Neural cell (in vitro differentiated cells): ENCODE results near the gene CIDEA. TPM values are rescaled to one million over a fixed set of nuclear protein-coding genes. Genes with fewer than 3 reads are reported as not detected.

Source experiments
- H2AFZ ChIP-seq: fragments of 200-600, 300-800 bp; sonication (generic), shearing (Covaris generic); 2 replicates; pipeline ENCODE4 v1.6.0; 2014; ENCODE audit warnings: low read depth, mild to moderate bottlenecking, antibody characterized with exemption, low read length, moderate library complexity
- H3F3A ChIP-seq: fragments of 200-600 bp; shearing (Covaris generic); 2 replicates; pipeline ENCODE4 v1.6.1; 2016; ENCODE audit warnings: mild to moderate bottlenecking, moderate library complexity, mixed read lengths, antibody characterized with exemption, low read length; ENCODE audit not compliant: insufficient read depth, poor library complexity, severe bottlenecking
- H3K27ac ChIP-seq: fragments of 200-600, 300-800 bp; sonication (generic), shearing (Covaris generic); 2 replicates; pipeline ENCODE4 v1.5.1; 2014; ENCODE audit warnings: mild to moderate bottlenecking, low read length, moderate library complexity
- H3K27me3 ChIP-seq: fragments of 300-800, 200-600 bp; sonication (generic), shearing (Covaris generic); 2 replicates; pipeline ENCODE4 v1.6.0; 2014; ENCODE audit warnings: mild to moderate bottlenecking, low read depth, low read length, moderate library complexity; ENCODE audit not compliant: insufficient read depth
- H3K36me3 ChIP-seq: fragments of 300-800, 200-600 bp; sonication (generic), shearing (Covaris generic); 2 replicates; pipeline ENCODE4 v1.5.1; 2014; ENCODE audit warnings: mild to moderate bottlenecking, antibody characterized with exemption, low read length, moderate library complexity; ENCODE audit not compliant: insufficient read depth
- H3K4me2 ChIP-seq: fragments of 300-800, 200-600 bp; sonication (generic), shearing (Covaris generic); 2 replicates; pipeline ENCODE4 v1.6.0; 2014; ENCODE audit warnings: mild to moderate bottlenecking, low read length
- H3K4me3 ChIP-seq: fragments of 300-800, 200-600 bp; sonication (generic), shearing (Covaris generic); 2 replicates; pipeline ENCODE4 v1.5.1; 2014; ENCODE audit warnings: mild to moderate bottlenecking, low read length, moderate library complexity
- H3K79me2 ChIP-seq: fragments of 200-600 bp; shearing (Covaris generic); replicated peaks from 2 replicates; pipeline ENCODE4 v1.6.0; 2014; ENCODE audit warnings: mild to moderate bottlenecking, low read length, moderate library complexity; ENCODE audit not compliant: insufficient read depth
- H3K9ac ChIP-seq: fragments of 300-800, 200-600 bp; sonication (generic), shearing (Covaris generic); 2 replicates; pipeline ENCODE4 v1.6.1; 2016; ENCODE audit warnings: mild to moderate bottlenecking, low read length, mixed read lengths
- H3K9me2 ChIP-seq: fragments of 200-600 bp; shearing (Covaris generic); 2 replicates; pipeline ENCODE4 v1.6.1; 2016; ENCODE audit warnings: mild to moderate bottlenecking, low read length, mixed read lengths; ENCODE audit not compliant: insufficient read depth
- H3K9me3 ChIP-seq: fragments of 200-600, 300-800 bp; sonication (generic), shearing (Covaris generic); 2 replicates; pipeline ENCODE4 v1.6.1; 2016; ENCODE audit warnings: mild to moderate bottlenecking, mixed run types, low read length, moderate library complexity, mixed read lengths
- H4K20me1 ChIP-seq: fragments of 200-600 bp; shearing (Covaris generic); 2 replicates; pipeline ENCODE4 v1.6.1; 2016; ENCODE audit warnings: mild to moderate bottlenecking, mixed run types; ENCODE audit not compliant: insufficient read depth
- EP300 ChIP-seq: fragments of 450-650 bp; conservative IDR thresholded peaks from 2 replicates; pipeline ENCODE4 v1.6.1; 2014; ENCODE audit warnings: antibody characterized with exemption, mild to moderate bottlenecking, moderate library complexity; ENCODE audit not compliant: poor library complexity, severe bottlenecking
- EZH2 ChIP-seq: fragments of 200-600, 300-800 bp; shearing (Covaris generic), sonication (generic); IDR thresholded peaks from 2 replicates; pipeline ENCODE4 v1.6.1; 2014; ENCODE audit warnings: antibody characterized with exemption, low read length, borderline replicate concordance, mild to moderate bottlenecking; ENCODE audit not compliant: insufficient read depth, poor library complexity, severe bottlenecking
- MXI1 ChIP-seq: fragments of 450-650 bp; conservative IDR thresholded peaks from 2 replicates; pipeline ENCODE4 v1.6.1; 2014; ENCODE audit warnings: antibody characterized with exemption, mild to moderate bottlenecking; ENCODE audit not compliant: poor library complexity, severe bottlenecking
- POLR2AphosphoS5 ChIP-seq: IDR thresholded peaks from 2 replicates; pipeline ENCODE4 v1.6.1; 2012
- RAD21 ChIP-seq: fragments of 450-650 bp; conservative IDR thresholded peaks from 2 replicates; pipeline ENCODE4 v1.6.1; 2014; ENCODE audit warnings: antibody characterized with exemption, mild to moderate bottlenecking, moderate library complexity
- SMC3 ChIP-seq: fragments of 450-650 bp; conservative IDR thresholded peaks from 2 replicates; pipeline ENCODE4 v1.6.1; 2014; ENCODE audit warnings: antibody characterized with exemption, mild to moderate bottlenecking, moderate library complexity; ENCODE audit not compliant: poor library complexity
- TAF1 ChIP-seq: IDR thresholded peaks from 2 replicates; pipeline ENCODE4 v1.6.1; 2012; ENCODE audit warnings: low read depth
- polyA plus RNA-seq: library from polyadenylated mRNA; depleted of rRNA; stranded (reverse); fragments of >200 nt; gene quantifications from 2 replicates; pipeline ENCODE4 v1.2.3, GENCODE V29; 2014
- TF ChIP-seq, protein P1 (sequence below): IDR thresholded peaks from 2 replicates; pipeline ENCODE4 v1.6.1; 2012; ENCODE audit warnings: borderline replicate concordance
- TF ChIP-seq, protein P2 (sequence below): fragments of 450-650 bp; IDR thresholded peaks from 2 replicates; pipeline ENCODE4 v1.5.1; 2014; ENCODE audit warnings: antibody characterized with exemption, mild to moderate bottlenecking, moderate library complexity; ENCODE audit not compliant: poor library complexity, severe bottlenecking

CIDEA gene
- polyA plus RNA-seq, 1 donor from 2014 or later, result not detected

DNA sequence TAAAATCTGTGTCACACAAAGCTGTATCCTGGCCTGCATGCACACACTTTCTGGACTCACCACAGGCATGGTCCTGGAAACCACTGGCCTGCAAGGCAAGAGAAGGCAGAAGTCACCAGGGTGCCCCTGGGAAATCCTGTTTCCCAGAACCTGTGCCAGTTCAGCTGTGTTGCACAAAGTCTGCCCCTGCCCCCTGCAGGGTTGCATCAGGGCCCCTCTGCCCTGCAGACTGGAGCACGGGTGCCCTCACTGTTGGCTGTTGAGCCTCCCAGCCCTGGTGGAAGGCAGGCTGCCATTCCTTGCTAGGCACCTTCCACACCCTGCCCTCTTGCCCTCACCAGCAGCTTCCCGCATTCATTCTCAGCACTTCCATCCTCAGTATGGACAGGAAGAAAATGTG is 35.9 kb downstream of the CIDEA start:
- Histone ChIP-seq H4K20me1 (no peaks in the 10 kb centered on the region), H2AFZ (no peak overlapping the region), H3K27me3 (peaks cover 38% of the 10 kb centered on the region), H3K79me2 (no peaks in the 10 kb centered on the region), H3K9me3 (no peaks in the 10 kb centered on the region), H3K4me3 (no peak overlapping the region), H3K36me3 (no peaks in the 10 kb centered on the region), H3K27ac (no peak overlapping the region), H3K9me2 (no peaks in the 10 kb centered on the region), H3K9ac (no peak overlapping the region), H3F3A (no peaks in the 10 kb centered on the region), H3K4me2 (no peak overlapping the region)
- TF ChIP-seq RAD21 (no peak), EZH2 (no peak), MXI1 (no peak), SMC3 (no peak), POLR2AphosphoS5 (no peak)
- TF ChIP-seq, protein P1, sequence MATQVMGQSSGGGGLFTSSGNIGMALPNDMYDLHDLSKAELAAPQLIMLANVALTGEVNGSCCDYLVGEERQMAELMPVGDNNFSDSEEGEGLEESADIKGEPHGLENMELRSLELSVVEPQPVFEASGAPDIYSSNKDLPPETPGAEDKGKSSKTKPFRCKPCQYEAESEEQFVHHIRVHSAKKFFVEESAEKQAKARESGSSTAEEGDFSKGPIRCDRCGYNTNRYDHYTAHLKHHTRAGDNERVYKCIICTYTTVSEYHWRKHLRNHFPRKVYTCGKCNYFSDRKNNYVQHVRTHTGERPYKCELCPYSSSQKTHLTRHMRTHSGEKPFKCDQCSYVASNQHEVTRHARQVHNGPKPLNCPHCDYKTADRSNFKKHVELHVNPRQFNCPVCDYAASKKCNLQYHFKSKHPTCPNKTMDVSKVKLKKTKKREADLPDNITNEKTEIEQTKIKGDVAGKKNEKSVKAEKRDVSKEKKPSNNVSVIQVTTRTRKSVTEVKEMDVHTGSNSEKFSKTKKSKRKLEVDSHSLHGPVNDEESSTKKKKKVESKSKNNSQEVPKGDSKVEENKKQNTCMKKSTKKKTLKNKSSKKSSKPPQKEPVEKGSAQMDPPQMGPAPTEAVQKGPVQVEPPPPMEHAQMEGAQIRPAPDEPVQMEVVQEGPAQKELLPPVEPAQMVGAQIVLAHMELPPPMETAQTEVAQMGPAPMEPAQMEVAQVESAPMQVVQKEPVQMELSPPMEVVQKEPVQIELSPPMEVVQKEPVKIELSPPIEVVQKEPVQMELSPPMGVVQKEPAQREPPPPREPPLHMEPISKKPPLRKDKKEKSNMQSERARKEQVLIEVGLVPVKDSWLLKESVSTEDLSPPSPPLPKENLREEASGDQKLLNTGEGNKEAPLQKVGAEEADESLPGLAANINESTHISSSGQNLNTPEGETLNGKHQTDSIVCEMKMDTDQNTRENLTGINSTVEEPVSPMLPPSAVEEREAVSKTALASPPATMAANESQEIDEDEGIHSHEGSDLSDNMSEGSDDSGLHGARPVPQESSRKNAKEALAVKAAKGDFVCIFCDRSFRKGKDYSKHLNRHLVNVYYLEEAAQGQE, result no peak

DNA sequence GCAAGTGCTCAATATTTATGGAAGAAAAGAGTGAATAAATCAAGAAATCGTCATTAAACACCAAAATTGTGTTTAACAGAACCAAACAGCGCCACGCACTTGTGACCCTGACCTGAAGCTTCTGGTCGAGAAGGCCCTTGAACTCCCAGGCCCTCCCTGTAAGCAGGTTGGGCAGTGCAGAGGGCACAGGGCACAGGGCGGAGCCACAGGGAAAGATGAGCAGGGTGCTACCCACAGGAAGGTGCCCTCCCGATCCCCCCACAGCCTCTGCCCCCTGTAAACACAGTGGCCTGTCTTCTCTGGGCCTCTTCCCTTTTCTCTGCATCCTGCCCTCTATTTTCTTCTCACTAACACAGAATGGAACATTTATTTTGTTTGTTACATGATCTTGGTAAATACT is 37.0 kb downstream of the CIDEA start:
- no peaks in the 10 kb centered on the region for H3K9me3 ChIP-seq
- no peak overlapping the region for H3K9ac ChIP-seq
- no peak for TF ChIP-seq SMC3
- no peak for TF ChIP-seq POLR2AphosphoS5
- peaks cover 34% of the 10 kb centered on the region for H3K27me3 ChIP-seq
- H3K79me2 ChIP-seq, result no peaks in the 10 kb centered on the region
- no peaks in the 10 kb centered on the region for H4K20me1 ChIP-seq
- H3K9me2 ChIP-seq, result no peaks in the 10 kb centered on the region
- no peak overlapping the region for H3K27ac ChIP-seq
- H3F3A ChIP-seq, result no peaks in the 10 kb centered on the region
- no peak overlapping the region for H2AFZ ChIP-seq
- no peak overlapping the region for H3K4me3 ChIP-seq
- no peaks in the 10 kb centered on the region for H3K36me3 ChIP-seq
- no peak overlapping the region for H3K4me2 ChIP-seq

DNA sequence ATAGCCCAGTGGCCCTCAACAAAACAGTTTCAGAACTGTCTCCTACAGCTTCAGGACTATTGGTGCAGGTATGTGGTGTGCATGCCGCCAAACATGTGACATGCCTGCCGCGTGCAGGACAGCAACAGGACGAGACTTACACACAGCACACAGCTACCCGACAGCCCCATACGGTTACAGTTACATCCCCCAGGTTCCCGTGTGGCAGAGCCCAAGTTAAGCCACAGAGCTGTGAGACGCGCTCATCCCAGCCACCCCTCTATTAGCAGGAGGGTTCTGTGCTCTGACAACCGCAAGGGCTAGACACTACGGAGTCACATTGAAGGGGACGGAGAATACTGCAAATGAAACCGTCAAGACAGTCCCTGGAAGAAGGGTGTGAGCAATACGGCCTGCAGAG is 37.5 kb downstream of the CIDEA start:
- Histone ChIP-seq H3K27ac (no peak overlapping the region), H3K9ac (no peak overlapping the region), H3K9me2 (no peaks in the 10 kb centered on the region)

More for the DNA sequence above, 37.5 kb downstream of the CIDEA start:
- Histone ChIP-seq H3K4me2 (no peak overlapping the region), H4K20me1 (no peaks in the 10 kb centered on the region), H3K9me3 (no peaks in the 10 kb centered on the region), H3K36me3 (no peaks in the 10 kb centered on the region), H2AFZ (no peak overlapping the region), H3K79me2 (no peaks in the 10 kb centered on the region), H3F3A (no peaks in the 10 kb centered on the region), H3K27me3 (peaks cover 30% of the 10 kb centered on the region), H3K4me3 (no peak overlapping the region)
- TF ChIP-seq SMC3, result no peak
- TF ChIP-seq EZH2, result no peak
- no peak for TF ChIP-seq TAF1
- no peak for TF ChIP-seq POLR2AphosphoS5
- TF ChIP-seq EP300, result no peak
- TF ChIP-seq, protein P1, result no peak
- TF ChIP-seq MXI1, result no peak
- TF ChIP-seq, protein P2, sequence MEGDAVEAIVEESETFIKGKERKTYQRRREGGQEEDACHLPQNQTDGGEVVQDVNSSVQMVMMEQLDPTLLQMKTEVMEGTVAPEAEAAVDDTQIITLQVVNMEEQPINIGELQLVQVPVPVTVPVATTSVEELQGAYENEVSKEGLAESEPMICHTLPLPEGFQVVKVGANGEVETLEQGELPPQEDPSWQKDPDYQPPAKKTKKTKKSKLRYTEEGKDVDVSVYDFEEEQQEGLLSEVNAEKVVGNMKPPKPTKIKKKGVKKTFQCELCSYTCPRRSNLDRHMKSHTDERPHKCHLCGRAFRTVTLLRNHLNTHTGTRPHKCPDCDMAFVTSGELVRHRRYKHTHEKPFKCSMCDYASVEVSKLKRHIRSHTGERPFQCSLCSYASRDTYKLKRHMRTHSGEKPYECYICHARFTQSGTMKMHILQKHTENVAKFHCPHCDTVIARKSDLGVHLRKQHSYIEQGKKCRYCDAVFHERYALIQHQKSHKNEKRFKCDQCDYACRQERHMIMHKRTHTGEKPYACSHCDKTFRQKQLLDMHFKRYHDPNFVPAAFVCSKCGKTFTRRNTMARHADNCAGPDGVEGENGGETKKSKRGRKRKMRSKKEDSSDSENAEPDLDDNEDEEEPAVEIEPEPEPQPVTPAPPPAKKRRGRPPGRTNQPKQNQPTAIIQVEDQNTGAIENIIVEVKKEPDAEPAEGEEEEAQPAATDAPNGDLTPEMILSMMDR, result no peak
- TF ChIP-seq RAD21, result no peak
